ENCODE data around the gene CDKN1B.
"Not testable (repeated sequence)": the region's sequence is repeated elsewhere in the genome, so short reads cannot be mapped to it uniquely, and the experiment has no call there.

Gene CDKN1B

DNA sequence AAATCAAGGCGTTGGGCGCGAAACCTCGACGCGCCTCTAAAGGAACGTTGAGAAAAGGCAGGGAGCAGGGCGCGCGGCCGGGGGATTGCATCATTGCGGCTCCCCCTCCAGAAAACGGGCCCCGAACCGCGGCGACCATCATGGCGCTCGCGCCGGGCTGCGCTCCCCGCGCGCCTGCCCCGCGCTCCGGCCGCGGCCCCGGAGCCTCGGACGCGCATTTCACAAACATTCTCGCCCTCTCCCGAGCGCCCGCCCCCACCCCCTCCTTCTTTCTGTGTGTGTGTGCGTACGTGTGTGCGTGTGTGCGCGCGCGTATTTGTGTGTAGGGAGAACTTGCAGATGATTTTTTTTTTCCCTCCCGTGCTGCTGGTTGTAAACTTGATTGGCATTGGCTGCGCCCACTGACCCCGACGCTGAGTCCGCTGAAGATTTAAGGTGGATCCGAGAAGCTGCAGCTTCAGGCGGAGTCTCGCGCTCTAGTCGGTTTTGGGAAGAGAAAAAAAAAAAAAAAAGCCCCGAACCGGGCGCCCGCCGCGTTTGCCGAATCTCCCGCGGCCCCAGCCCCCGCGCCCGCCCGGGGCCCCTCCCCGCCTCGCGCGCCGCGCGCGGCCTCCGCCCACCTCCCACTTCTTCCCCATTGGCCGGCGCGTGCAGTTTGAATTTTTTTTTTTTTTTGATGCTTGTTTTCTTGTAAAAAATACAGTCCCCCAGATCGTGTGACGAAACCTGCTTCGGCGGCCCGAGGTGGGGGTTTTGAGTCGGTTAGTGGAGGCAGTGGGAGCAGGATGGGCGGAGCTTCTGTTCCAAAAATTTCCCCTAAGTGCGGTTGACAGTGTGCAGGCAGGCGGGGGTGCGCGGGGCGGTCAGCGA, 8.2 kb downstream of the CDKN1B start:
- peak; percentile 90 for DNase-seq

- no peak for DNase-seq
Observed at GRCh38 chr12:12725956-12726554, 8.9 kb downstream of the CDKN1B start.

- DNase-seq, result no peak
Observed at GRCh38 chr12:12726555-12727093, 9.5 kb downstream of the CDKN1B start.

- DNase-seq, result no peak
Observed at GRCh38 chr12:12731178-12731577, 14.0 kb downstream of the CDKN1B start.

DNA sequence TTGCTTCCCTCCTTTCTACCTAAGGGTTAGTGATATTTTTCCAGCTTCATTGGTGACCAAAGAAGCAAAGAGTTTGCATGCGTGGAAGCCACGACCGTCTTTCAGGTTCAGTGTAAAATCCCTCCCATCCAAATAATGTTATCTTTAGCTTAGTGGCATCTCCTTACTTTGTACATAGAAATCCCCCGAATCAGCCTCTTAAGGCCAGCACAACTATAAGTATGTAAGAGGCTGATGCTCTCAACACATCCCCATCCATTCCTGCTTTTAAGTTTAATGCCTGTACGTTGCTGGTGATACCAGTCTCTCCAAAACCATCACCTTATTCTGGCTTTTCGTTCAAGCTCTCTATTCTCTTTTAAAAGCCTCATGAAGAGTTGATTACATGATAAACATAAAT, 14.6 kb downstream of the CDKN1B start:
- no peak for DNase-seq

DNA sequence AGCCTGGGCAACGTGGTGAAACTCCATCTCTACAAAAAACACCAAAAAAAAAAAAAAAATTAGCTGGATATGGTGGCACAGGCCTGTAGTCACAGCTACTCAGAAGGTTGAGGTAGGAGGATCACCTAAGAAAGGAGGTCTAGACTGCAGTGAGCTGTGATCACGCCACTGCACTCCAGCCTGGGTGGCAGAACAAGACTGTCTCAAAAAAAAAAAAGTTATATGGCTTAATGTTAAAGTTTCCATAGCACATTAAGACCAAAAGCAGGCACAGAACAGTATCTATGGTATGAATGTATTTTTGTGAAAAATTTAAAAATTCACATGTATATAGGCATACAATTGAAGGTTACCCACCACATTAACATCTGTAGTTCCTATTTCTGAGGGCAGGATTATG, 15.9 kb downstream of the CDKN1B start:
- no peak for DNase-seq

GRCh38 chr12:12734054-12734453, 16.9 kb downstream of the CDKN1B start:
- DNase-seq, result no peak

GRCh38 chr12:12734561-12735071, 17.4 kb downstream of the CDKN1B start:
- DNase-seq, result no peak

DNA sequence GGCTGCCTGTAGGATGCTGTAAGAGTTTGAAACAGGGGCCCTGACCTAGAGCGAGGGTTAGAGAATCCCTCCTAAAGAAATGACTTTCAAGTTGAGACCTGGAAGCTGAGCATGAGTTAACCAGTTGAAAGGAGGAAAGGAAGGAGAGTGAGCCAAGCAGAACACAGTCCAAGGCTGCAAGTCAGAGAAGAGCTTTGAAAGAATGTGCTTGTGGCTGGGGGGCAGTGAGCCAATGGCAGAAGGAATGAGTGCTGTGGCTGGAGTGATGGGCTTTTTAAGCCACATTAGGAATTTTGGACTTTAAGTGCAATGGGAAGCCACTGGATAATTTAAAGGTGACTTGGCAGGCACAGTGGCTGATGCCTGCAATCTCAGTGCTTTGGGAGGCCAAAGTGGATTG, 18.1 kb downstream of the CDKN1B start:
- no peak for DNase-seq

DNA sequence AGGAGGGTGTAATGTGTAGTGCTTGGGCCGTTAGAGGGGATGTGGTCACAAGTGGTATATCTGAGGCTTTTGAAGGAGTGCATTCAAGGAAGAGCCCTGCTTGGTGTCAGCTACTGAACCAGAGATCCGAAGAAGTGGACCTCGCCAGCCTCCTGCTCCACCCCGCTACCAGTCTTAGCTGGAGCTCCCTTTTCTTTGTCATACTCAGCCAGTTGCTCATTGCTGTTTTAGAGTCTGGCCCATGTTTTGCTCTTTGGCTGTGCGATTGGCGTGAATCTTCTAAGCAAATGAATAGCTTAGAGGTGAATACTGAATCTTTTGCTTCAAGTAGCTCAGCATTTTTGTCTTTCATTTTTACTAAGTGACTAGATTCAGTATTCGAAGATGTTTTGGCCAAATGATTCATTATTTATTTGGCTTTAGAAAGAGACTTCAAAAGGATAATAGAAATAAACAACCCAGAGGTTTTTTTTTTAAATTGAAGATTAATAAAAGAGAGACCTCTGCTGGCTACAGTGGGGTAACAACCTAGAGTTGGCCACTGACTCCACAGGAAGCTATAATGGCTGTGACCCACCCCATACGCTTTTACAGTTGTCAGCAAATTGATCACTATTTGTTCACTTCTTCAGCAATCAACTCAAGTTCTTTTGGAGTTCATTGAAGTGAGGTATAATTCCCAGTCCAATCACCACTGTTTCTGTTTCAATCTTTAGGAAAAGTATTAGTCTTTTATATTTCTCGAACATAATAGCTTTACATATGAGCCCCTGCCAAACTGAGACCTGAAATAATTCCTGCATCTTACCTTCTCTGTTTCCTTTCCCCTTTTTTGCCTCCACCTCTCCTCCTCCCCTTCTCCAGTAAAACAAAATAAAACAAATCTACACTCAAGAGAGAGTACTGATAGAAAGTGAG, 19.9 kb downstream of the CDKN1B start:
- DNase-seq, result peak; percentile 57

- not testable (repeated sequence) for DNase-seq
Observed at GRCh38 chr12:12738152-12738551, 21.0 kb downstream of the CDKN1B start.

- DNase-seq, result no peak
Observed at GRCh38 chr12:12741660-12742059, 24.5 kb downstream of the CDKN1B start.

DNA sequence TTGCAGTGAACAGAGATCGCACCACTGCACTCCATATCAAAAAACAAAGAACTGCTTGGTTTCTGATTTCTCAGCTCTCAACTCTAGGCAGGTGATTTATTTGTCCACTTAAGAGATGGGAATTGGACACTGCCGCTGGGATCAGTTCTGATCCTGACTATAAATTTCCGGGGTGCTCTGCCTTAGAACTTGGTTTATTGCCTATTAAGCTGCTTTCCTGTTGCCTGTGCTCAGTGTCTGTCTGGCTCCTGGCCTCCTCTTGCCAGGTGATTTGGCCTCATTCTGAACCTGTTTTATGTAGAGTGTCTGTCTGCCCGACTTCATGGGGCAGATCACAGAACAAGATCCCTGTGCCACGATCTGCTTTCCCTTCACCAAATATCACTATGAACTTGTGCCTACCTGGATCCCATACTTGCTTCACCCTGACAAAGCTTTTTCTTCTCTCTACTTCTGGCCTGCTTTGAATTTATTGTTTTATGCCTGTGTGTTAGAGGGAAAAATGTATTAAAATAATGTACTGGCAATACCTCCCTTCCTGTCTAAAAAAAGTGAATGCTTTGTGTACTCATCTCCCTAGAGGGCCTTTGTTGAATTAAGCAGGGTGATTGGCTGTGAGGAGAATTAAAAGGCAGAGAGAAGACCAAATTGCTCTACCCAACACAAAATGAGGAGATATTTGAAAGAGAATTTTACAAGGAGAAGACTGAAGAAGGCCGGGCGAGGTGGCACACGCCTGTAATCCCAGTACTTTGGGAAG, 27.6 kb downstream of the CDKN1B start:
- no peak for DNase-seq

DNA sequence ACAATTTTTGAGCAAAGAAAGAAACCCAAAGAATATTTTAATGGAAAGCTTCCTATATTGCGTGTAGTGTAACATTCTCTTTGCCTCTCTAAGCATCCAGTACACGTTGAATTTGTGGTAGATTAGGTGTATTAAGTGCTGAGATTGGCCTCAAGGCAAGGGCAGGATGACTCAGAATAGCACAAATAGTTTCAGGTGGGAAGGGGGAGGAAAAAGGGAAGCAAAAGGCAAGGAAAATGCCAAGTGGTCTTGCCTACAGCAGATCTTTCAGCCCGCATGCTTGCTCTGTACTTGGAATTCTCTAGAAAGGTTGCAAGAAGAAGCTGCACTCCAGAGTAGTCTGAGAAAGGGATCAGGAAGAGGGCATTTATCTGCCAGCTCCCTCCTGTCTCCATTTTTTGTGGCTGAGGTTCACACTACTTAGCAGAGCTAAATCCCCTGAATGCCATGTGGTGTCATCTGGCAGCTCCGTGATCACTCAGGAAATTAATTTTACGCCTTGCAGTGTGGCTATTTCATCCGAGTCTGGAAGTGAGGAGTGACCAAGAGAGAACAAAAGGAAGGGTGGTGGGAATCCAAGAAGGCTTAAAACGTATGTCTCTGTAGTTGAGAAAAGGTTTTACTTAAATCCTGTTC, 28.5 kb downstream of the CDKN1B start:
- no peak for DNase-seq

GRCh38 chr12:12747278-12747677, 30.1 kb downstream of the CDKN1B start:
- no peak for DNase-seq

DNA sequence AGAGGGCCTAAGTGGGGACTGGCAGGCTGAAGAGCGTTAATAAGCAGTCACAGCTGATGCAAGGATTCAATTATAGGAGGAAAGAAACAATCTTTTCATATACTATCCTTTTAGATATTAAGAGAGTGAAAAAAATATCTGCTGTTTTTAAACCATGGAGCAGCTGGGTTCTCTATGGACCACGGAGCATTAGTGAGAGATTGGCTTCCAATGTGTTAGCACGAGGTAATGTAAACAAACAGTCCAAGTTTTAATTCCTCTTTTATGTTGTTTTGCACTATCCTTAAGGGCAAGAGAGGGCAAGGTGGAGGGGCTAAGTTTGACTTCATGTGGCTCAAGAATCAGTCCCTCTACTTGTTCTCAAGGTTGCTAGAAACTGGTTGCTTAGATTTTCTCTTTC, 30.9 kb downstream of the CDKN1B start:
- DNase-seq, result no peak

- no peak for DNase-seq
Observed at GRCh38 chr12:12749433-12749832, 32.3 kb downstream of the CDKN1B start.

- DNase-seq, result no peak
Observed at GRCh38 chr12:12755923-12756322, 38.8 kb downstream of the CDKN1B start.

- DNase-seq, result no peak
Observed at GRCh38 chr12:12757121-12757520, 40.0 kb downstream of the CDKN1B start.

- no peak for DNase-seq
Observed at GRCh38 chr12:12759234-12759915, 42.2 kb downstream of the CDKN1B start.

- no peak for DNase-seq
Observed at GRCh38 chr12:12764824-12765223, 47.7 kb downstream of the CDKN1B start.
